Mucosa of gallbladder (tissue), 1 donor: ENCODE measurements around the gene EIF3D. TPM values are rescaled to one million over a fixed set of nuclear protein-coding genes. Genes with fewer than 3 reads are reported as not detected.
A peak's percentile ranks its signal among the peaks of the same experiment; 100 is the strongest.

Experiments used
- DNase-seq: peaks from one replicate; pipeline ENCODE4 v3.0.0-alpha.2; 2020; ENCODE audit warnings: low spot score
- total RNA-seq: library from RNA; stranded (reverse); gene quantifications from one replicate; pipeline ENCODE4 v1.2.1, GENCODE V29; 2021
- donor health status: DM: no; HTN: no; CAD: no.

The EIF3D gene
- total RNA-seq, 1 donor from 2014 or later = 125 TPM

DNA sequence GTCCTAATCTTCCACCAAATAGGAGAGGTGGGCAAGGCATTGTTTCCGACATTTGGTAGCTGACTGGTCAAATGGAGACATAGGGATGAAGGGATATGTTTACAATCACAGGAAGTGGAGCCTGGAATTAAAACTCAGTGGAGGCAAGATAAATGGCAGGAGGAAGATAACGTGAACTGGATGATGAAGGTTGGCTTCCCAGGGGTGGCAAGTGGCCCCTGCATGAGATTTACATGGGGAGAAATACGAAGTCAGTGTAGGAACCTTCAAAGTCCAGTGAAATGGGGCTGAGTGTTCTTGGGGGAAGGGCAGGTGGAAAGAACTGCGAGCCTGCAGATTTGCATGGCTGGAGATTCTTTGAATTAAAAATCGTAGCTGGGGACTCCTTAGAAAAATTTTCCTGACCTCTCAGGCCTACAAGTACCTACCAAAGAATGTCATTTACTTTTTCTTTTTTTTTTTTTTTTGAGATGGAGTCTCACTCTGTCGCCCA, 21.4 kb downstream of the EIF3D start:
- DNase-seq = no peak

DNA sequence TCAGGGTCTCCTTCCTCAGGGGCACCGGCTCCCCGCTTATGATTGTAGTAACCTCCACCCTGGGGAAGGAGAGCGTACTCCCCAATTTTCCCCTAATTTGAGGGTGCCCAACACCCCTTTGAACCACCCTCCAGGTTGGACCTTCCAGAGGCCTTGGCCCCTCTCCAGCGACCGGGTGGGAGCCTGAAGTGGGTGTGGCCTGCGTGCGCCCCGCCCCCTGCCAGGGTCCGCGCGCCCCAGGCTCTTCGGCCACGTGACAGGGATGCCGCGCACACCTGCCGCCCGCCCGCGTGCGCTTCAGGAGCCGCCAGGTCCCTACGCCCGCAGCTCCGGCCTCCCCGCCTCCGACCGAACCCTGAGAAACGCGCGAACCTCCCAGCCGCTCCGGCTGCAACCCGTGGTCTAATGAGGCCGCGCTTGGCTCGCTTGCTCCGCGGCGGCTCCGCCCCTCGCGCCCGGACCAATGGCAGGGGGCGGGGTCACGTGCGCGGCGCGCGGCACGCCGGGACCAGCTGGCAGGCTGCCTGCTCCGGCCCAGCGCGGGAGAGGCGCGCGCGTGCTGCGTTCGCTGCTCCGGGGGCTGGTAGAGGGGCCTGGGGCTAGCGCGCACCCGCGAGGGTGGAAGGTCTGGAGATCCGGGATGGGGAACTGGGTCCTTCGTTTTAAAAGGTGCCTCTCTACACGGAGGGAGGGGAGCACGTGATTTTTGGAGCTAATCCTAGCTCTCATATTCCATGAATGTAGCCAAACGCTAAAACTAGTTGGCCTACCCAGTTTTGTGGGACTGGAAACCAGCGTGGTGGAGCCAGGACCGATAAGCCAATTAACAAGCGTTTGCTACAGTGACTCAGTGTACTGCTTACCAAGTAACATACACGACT, 22.1 kb downstream of the EIF3D start, which contains the start of gene FOXRED2:
Gene FOXRED2, minus strand, starts transcription at position 404 of the 881 bp plus-strand sequence. CDS start 618 bp downstream, outside the sequence.
- DNase-seq = peak; percentile 91

DNA sequence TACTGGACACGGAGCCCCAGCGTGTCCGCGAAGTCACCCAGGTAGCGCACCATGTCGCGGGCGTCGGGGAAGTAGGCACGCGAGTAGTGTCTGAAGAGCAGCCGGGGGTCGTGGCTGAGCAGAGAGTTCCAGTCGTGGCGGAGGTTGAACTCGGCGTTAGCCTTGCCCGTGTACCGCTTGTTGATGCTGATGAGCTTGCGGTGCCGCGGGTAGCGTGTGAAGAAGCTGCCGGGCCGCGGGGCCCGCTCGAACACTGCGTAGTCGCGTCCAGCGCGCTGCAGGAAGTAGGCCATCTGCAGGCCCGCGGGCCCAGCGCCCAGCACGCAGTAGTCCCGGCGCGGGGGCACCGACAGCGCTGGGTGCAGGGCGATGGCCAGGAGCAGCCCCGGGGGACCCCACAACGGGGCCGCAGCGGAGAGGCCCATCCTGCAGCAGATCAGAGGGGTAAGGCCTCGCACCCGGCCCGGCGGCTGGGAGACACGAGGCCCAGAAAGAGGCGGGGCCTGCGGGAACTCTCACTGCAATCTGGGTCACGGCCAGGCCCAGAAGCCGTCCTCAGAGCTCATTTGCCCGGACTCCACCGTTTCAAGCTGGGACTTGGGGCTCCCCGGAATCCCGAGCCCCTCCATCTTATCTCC, 22.8 kb downstream of the EIF3D start:
- no peak for DNase-seq

DNA sequence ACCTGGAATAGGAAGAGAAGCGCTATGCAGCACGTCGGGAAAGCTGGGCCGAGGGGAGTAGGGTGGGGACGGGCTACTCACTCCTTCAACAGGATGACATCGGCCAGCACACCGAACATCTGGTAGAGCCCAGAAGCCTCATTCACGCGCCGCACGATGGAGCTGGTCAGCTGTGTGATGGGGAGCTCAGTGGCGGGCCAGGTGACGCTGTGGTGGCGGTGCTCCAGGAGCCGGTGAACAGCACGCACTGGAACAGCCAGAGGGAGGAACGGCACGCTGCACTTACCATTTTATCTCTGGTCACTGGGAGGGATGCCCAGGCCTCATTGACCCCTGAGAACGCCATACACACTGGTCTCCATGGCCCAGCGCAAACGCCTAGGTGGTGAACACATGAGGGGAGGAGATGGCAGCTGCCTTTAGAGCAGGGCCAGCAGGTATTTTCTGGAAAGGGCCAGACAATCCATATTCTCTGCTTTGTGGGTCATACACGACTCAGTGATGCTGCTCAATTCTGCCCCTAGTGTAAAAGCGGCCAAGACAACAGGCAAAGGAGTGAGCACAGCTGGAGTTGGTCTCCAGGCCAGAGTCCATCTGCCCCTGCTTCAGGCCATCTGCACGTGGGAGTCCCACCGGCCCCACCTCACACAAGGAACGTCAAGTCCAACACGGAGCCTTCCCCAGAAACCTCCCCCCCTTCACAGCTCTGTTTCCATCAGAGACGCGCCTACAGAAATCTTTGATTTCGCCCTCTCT, 30.9 kb downstream of the EIF3D start:
- DNase-seq = no peak

DNA sequence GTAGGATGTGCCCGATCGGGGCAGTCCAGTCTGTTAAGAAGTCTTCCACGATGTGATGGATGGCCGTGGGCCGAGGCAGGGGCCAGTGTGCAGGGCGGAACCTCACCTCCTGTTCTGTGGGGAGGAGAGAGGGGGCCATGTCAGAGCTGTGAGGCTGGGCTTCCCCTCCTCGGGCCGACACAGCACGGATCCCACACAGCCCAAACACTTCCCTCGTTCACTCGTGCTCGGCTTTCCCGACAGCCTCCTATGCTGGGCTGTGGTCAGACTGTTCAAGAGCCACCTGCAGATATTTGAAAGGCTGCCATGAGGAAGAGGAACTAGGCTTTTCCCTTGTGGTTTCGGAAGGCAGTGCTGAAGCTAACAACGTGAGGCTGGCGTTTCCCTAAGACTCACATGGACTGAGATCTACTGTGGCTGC, 35.3 kb downstream of the EIF3D start:
- DNase-seq = peak; percentile 40

DNA sequence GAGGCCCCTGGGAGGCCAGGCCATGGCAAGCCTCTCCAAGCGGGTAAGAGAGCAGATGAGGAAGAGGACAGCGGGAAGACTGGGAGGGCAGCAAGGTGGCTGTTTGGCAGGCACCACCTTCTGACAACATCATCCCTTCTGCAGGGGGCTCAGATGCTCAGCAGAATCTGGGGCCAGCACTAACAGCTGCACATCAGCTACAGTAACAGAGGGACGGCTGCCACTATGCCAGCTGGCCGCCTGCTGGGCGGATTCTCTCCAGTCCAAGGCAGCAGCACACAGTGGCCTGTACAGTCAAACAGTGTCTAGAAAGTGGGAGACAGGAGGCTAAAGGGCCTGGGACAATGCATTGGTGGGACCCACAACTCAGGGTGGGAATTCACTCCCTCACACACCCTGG, 36.9 kb downstream of the EIF3D start:
- no peak for DNase-seq

DNA sequence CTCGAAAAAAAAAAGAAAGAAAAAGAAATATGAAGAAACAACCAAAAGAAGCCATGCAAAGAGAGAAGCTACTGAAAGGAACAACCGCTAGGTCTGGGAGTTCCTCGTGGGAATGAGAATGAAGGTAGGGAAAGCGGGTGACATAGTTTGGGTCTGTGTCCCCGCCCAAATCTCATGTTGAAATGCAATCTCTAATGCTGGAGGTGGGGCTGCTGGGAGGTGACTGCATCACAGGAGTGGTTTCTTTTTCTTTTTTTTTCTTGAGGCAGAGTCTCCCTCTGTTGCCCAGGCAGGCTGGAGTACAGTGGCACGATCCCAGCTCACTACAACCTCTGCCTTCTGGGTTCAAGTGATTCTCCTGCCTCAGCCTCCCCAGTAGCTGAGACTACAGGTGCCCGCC, 37.8 kb downstream of the EIF3D start:
- DNase-seq = no peak

DNA sequence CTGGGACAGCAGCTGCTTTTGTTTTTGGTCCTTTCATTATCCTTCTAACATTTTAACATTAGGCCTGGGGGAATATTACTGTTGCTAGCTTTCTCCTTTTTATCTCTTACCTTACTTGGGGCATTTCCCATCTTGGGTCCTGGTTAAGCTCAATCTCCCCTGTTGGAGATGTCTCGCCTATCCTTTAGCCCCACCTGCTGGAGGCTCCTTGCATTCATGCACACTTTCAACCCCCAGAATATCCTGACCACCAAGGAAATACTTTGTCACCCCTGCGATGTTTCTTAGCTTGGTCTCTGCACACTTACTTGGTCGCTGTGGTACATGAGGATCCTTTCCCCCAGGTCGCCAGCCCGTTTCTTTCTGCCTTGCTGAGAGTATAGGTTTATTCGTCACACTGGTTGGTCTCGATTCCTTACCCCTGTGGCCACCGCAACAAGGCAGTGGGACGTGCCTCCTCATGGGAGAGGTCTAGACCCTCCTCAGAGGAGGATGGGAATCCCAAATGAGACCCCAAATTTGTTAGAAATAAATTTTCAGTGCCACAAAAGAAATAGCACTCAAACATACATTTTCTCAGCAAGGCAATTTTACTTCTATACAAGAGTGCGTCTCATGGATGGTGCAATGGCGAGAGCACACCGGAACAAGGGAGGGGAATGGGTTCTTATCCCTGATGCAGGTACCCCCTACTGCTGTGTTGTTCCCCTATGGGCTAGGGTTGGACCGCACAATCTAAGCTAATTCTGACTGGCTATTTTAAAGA, 42.2 kb downstream of the EIF3D start:
- peak; percentile 44 for DNase-seq

DNA sequence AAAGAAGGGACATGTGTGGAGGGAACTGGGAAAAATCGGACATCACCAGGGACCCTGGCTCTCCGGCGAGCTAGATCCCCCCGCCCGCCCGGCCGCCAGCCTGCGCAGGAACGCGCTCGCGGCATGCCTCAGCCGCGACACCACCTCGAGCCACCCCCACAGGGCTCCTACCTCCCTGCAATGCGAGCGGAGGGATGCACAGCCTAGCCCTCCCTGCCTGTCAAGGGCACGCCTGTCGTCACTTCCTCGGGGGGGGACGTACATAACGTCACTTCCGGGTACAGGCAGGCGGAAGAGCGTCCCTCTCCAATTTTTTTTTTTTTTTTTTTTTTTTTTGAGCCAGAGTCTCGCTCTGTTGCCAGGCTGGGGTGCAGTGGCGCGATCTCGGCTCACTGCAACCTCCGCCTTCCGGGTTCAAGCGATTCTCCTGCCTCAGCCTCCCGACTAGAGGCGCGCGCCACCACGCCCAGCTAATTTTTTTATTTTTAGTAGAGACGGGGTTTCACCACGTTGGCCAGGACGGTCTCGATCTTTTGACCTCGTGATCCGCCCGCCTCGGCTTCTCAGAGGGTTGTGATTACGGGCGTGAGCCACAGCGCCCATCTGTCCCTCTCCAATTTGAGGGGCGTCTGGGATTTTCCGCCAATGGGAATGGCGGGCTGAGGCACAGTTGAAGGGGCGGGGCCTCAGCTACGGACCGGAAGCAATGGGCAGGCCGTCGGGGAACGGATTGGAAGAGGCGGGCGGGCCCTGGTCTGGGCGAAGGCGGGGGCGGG, 47.4 kb downstream of the EIF3D start, which contains the start of gene TXN2:
Gene TXN2, minus strand, starts transcription at position 248 of the 776 bp plus-strand sequence. CDS start 803 bp downstream, outside the sequence.
- DNase-seq = peak; percentile 96

DNA sequence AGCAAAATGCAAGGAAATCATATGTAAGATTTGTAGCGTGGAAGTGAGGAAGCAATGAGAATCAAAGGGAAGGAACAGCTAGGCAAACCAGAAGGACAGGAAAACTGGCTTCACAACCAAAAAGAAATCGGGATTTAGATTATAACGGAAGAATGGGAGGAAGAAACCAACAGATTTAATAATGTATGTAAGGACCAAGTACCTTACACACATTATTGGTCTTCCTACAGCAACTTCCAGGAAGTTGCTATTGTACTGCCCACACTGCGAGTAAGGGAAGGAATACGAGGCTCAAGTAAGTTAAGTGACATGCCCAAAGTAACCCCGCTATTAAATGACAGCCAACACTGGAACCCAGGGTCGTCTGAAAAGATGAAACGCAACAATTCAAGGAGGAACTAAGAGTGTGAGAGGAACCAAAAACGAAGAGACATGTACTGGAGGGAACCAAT, 48.0 kb downstream of the EIF3D start:
- no peak for DNase-seq

DNA sequence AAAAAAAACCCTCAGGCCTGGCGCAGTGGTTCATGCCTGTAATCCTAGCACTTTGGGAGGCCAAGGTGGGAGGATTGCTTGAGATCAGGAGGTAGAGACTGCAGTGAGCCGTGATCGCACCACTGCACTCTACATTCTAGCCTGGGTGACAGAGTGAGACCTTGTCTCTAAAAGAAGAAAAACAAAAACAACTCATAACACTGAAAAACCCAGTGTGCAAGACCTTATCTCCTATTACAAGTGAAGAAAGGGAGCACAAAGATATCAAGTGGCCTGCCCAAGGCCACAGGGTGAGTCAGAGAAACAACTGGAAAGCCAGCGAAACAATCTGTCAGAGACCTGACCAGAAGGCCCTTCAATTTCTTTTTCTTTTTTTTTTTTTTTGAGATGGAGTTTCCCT, 50.0 kb downstream of the EIF3D start:
- no peak for DNase-seq

DNA sequence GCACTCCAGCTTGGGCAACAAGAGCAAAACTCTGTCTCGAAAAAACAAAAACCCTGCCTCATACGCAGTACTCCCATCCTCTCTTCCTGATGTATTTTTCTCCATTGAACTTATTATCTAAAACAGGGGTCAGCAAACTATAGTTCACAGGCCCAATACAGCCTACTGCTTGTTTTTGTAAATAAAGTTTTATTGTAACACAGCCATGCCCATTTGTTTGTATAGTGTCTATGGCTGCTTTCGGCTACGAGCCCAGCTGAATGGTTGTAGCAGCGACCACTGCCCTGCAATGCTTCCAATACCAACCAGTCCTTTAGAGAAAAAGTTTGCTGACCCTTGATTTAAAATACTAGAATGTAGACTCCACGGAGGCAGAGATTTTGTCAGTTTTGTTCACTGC, 53.6 kb downstream of the EIF3D start:
- DNase-seq = no peak

DNA sequence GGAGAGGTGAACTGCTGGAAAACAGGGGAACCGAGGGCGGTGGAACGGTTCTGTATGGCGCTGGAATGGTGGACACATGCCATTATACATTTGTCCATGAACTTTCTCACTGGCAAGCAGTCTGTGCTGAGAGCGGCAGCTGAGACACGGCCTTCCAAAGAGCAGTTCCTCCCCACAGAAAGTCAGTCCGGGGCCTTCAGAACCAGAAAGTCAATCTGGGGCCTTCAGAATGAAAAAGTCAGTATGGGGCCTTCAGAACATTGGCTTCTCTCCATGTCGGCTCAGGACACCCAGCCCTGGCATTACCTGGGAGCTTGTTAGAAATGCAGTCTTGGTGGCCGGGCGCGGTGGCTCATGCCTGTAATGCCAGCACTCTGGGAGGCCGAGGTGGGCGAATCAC, 56.3 kb downstream of the EIF3D start:
- DNase-seq = no peak

DNA sequence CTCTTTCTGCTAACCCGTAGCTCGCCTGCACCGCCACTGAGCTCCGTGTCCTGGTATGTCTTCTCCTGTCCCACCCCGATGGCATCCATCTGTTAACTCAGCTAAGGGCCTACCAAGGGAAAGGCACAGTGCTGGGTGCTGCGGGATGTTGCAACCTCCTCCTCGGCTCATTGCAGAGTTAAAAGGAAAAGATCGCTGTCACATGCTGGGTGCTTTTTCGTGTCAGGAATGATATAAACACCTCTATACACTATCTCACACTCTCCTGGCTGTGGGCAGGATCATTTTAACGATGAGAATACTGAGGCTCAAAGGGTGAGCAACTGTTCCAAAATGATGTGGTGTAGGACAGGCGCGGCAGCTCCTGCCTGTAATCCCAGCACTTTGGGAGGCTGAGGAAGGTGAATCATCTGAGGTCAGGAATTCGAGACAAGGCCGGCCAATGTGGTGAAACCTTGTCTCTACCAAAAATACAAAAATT, 57.6 kb downstream of the EIF3D start:
- no peak for DNase-seq

DNA sequence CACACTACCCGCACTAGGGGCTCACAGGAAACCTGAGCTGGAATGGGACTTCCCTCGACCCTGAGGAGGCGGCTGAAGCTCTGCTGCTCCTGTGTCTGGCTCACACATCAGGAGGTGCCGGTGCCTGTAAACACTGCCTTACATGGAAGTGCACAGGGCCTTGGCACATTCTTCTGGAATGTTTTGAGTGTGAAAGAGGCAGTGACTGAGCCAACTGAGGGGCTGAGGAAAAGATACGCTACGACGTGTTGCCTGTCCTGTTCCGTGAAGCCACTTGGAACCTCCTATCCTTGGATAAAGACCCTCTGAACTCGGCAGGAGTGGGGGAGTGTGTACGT, 58.0 kb downstream of the EIF3D start:
- peak; percentile 45 for DNase-seq

DNA sequence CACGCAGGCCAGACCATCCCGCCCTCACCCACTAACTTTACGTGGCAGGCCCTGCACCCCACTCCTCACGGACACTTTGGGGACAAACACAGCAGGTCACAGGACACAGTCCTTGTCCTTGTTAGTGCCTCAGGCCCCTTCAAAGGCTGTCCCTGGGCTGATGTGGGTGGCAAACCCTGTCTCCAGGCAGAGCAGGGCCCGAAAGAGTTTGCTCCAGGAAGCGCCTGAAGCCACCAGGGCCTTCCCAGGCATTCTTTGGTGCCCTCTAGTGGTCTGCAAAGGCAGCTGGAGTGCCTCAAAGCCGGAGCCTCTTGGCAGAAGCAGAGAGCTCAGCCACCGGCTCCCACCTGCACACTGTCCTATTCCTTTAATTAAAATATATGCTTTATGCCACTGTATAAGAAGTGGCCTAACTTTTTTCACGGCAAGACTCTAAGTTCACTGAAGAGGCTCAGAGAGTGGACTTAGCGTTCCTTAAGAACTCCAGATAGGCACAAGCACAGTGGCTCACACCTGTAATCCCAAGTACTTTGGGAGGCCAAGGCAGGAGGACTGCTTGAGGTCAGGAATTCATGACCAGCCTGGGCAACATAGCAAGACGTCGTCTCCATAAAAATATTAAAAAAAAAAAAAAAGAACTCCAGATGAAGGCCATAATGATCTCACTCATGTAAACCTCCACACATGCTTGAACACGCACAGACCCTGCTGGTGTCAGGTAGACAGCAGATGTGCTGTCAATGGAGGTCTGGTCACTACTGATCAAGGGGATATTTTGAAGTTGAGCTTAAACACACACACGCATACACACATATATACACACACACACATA, 58.6 kb downstream of the EIF3D start:
- DNase-seq = peak; percentile 89

DNA sequence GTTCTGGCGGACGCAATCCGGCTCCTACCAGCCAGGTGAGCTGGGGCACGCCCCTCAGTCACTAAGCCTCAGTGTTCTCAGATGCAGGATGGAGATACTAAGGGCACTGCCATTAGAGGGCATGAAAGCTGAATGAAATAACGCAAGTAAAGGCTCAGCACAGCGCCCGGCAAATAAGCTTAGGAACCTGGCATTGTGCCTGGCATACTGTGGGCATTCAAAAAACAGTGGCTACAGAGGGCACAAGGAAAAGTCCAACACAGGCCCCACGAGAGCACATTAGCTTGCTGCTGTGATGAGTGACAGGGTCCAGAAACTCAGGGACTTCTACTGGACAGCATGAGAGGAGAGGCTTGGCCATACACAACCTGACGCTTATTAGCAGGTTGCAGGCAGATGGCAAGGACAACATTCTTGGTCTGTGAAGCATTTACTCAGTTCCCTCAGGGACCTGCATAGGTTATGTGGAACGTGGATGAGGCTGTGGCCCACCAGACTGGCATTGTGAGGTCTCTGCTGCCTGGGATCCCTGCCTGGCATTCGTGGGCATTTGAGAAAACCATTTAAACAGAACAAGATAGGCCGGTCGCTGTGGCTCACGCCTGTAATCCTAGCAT, 59.8 kb downstream of the EIF3D start:
- peak; percentile 41 for DNase-seq

DNA sequence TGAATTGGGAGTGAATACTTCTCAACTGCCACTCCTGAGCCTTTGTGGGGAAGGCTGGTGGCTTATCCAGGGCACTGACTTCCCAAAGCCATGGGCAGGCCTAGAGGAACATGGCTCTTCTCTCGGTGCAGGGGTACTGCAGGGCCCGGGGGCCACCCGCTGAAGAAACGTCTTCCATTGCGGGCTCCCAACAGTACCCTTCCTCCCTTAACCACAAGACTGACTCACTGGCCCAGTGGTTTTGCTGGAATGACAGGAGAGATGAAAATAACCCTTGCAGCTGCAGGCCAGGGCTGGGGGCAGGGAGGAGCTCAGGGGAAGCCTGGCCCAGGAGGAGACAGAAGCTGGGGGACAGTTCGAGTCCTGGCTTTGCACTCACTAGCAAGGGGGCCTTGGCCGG, 61.0 kb downstream of the EIF3D start:
- DNase-seq = no peak
